GM19239 (cell line): Measurements from ENCODE around the gene RELL1.
"Not testable (repeated sequence)": the region's sequence is repeated elsewhere in the genome, so short reads cannot be mapped to it uniquely, and the experiment has no call there.

Experiments
- DNase-seq: peaks from one replicate; pipeline ENCODE4 v3.0.0; 2011; ENCODE audit warnings: low spot score; ENCODE audit not compliant: insufficient read length
- FAIRE-seq: peaks from 2 replicates; lab custom pipeline; 2011; peaks lifted over from hg19 to GRCh38; lab: Jason Lieb, UNC

RELL1 gene

DNA sequence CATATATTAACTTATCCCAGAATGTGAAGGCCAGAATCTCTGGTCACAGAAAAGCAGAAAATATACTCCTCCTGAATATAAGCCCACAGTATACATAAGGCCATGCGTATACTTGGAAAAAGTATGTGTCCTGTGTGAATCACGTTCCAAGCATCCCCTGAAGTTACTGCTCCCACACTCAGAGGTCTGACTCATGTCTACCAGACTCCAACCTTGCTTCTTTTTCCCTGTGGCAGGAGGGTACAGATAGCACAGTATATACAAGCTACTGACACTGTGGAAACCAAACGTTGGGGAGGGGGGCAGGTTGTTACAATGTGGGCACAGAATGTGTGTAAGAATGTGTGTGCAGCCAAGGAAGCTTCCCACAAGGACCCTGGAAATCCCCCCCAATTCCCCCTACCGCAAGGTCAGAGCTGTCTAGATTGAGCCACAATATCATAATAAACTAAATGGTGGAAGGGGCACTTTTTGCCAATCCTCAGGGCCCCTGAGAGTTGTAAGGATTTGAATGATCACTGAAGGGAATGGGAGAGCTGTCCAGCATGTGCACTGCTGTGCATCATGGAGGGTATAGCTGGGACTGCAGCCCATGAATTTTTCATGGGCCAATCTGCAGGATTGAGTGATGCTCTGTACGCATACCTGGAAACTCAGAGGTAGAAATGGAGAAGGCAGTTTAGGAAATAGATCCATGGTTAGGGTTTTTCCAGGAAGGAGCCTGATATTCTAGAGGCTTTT, 7.4 kb upstream of the RELL1 start:
- FAIRE-seq (no peak), DNase-seq (no peak)

DNA sequence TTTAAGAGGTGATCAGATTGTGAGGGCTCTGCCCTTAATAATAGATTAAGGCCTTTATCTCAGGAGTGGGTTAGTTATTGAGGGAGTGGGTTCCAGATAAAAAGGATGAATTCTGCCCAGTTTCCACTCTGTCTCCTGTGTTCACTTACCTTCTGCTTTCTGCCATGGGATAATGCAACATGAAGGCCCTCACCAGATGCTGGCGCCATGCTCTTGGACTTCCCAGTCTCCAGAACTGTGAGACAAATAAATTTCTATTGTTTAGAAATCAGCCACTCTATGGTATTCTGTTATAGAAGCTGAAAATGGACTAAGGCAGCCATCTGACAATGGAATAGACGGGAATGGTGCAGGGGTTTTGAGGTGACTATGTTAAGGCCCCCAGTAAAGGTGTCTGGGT, 6.9 kb upstream of the RELL1 start:
- FAIRE-seq (no peak), DNase-seq (no peak)

- no peak for DNase-seq
- FAIRE-seq: no peak
Measured at GRCh38 chr4:37690976-37691375, 4.8 kb upstream of the RELL1 start.

DNA sequence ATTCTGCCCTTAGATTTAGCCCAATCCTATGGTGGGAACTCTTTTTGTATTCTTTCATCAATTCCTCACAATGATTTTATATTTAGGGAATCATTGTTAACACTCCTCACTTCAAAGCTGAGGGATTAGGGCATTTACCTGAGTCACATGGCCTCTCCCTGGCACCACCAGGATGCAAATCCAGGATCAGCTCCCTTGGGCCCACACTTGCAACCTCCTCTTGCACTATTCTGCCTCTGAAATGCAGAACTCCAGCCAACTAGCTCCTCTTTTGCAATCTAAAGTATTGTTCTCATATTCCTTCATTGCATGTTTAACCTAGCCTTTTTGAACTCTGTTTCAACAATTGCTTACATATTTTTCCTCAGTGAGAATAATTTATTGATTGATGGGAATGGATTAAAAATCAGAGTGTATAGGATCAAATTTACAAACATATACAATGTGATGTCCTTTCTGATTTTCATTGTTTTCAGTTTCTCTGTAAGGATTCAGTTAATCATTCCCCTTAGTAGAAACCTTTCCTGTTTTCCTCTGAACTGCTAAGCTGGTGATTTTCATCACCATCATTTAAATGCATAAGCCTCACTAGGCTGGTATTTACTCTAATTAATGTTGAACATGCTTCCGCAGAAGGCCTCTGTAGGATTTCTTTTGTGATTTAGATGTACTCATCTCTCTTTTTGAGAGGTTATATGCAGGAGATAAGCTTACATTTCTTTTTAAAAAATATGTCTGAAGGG, 3.3 kb upstream of the RELL1 start:
- DNase-seq (no peak), FAIRE-seq (no peak)

GRCh38 chr4:37687681-37688080, 1.5 kb upstream of the RELL1 start:
- DNase-seq (no peak), FAIRE-seq (no peak)

GRCh38 chr4:37687194-37687562, 1.0 kb upstream of the RELL1 start:
- FAIRE-seq: no peak

GRCh38 chr4:37685823-37686372, 278 bp downstream of the RELL1 start:
- DNase-seq: no peak

More at GRCh38 chr4:37687194-37687562, 1.0 kb upstream of the RELL1 start:
- DNase-seq: no peak

DNA sequence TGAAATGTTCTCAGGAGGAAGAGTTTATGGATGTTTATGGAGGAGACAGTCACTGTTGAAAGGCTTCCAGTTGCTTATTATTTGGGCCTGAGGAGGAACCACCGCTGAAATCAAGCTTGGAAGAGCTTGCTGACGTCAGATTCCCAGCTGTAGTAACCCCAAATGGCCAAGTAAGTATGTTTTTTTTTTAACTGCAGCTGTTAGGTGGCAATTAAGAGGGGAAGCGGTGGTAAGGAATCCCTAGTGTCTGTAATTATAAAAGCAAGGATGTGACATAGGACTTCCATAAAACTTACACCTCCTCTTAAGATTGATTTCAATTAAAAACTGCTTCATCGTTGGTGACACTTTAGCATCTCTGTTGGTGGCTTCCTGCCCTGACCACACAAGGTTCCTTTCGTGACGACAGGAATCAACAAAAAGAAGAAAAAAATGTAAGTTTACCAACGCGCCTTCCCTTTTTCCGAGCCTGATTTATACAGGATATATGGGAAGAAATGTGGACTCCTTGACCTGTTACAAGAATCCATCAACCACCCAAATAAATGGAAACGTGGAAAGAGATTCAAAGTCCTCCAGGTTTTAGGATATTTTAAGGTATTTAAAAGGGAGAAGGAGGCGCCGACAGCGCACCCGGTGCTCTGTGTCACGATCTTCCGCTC, 884 bp downstream of the RELL1 start:
- no peak for DNase-seq

More at GRCh38 chr4:37685823-37686372, 278 bp downstream of the RELL1 start:
- FAIRE-seq: no peak

GRCh38 chr4:37684154-37684553, 2.0 kb downstream of the RELL1 start:
- DNase-seq: no peak
- FAIRE-seq: no peak

More for the DNA sequence above, 884 bp downstream of the RELL1 start:
- peak; percentile 82 for FAIRE-seq

- DNase-seq: no peak
- FAIRE-seq: peak; percentile 93
Measured at GRCh38 chr4:37682701-37683401, 3.3 kb downstream of the RELL1 start.

DNA sequence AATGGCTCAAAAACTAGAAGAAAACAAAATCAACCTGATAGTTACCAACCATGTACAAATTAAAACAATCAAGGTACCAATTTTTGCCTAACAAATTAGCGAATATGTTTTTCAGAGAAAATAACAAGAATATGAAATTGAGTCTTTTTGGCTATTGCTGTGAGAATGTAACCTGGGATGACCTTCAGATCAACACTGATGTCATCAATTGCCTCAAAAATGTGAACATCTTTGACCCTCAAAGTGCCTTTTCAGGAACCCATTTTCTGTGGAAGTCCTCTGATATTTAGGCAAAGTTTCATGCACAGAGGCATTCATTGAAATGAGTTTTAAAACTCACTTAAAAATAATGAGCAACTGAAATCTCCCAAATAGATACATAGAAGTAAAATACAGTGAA, 6.1 kb downstream of the RELL1 start:
- DNase-seq (no peak), FAIRE-seq (no peak)

DNA sequence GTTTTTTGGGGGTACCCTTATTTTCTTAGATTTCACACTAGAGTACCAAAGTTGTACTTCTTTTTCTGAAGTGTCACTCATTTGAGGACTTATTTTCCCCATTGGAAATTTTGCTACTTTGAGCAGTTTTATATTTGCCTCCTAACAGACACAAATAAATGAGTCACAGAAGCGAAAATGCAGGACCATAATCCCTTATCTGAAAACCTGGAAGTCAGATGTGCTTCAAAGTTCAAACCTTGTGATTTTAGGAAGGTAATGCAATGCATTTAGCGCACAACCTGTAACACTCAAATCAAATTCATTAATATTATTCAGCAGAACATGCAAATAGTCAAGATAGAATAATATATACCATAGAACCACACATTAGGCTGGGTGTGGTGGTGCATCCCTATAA, 6.9 kb downstream of the RELL1 start:
- no peak for DNase-seq
- FAIRE-seq: no peak

- DNase-seq: no peak
- FAIRE-seq: no peak
Measured at GRCh38 chr4:37678624-37679023, 7.6 kb downstream of the RELL1 start.

DNA sequence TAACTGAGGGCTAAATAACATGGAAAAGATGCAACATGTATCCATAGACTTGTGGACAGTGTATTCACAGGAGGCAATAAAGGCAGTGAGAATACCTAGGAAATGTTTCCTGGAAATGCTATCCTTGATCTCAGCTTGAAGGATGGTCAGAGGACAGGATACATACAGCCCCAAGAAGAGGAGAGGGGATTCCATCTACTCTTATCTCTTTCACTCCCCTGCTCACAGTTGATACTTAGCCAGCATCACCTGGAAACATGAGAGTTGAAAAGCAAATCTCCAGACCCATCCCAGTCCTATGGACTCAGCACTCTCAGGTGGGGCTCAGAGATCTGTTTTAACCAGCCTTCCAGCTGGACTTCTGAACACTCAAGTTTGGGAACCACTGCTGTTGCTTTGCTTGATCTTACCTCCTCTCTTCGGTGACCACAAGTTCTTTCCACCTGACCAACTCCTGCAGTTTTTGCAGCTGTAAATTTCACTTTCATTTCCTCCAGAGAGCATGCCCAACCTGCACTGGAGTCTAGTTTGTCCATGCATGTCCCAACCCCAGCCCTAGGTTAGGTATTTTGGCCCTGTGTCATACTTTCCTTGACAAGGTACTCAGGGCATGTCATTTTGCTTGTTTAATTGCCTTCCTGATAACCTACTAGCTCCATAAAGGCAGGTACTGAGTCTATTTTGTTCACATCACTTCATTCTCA, 10.4 kb downstream of the RELL1 start:
- peak; percentile 96 for FAIRE-seq

GRCh38 chr4:37674439-37674838, 11.7 kb downstream of the RELL1 start:
- DNase-seq (no peak), FAIRE-seq (no peak)

More for the DNA sequence above, 10.4 kb downstream of the RELL1 start:
- DNase-seq: peak; percentile 50

DNA sequence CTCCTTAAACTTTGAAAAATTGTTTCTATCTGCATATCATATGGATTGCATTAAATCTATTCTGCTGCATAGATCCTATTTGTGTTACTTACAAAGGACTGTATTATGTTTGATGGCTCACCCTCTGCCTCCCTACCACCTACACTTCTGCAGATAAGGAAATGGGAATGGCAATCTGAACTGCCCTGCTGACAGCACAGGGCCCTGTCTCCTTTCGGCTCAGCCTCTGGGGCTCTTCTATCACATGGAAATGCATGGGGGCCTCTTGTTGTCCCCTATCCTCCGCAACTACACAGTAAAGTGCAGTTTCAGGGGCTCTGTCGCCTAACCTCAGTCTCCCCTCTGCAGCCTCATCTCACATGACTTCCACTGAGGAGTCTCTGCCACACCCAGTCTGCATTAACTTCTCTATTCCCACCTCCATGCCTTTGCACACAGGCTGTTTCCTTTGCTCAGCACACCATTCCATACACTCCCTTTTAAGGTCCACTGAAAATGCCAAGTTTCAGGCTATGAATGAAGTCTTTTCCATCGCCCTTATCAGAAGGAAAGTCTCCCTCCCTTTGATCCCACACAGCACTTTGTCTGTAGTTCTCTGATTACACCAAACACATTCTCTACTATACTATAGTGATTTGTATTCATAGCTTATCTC, 12.5 kb downstream of the RELL1 start:
- FAIRE-seq (no peak), DNase-seq (no peak)

DNA sequence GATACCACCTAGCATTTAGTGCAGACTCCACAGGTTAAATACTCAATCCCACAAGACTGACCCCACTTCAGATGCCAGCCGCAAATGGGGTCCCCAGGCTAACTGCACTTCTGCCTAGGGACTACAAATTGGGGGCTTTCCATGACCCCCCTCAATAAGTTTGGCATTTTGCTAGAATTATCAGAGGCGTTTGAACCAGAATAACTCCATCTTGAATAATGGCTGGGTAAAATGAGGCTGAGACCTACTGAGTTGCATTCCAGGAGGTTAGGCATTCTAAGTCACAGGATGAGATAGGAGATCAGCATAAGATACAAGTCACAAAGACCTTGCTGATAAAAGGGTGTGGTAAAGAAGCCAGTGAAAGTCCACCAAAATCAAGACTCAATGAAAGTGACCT, 15.1 kb downstream of the RELL1 start:
- FAIRE-seq (peak; percentile 8), DNase-seq (no peak)

- DNase-seq (no peak), FAIRE-seq (no peak)
Measured at GRCh38 chr4:37670249-37670648, 15.9 kb downstream of the RELL1 start.

- not testable (repeated sequence) for FAIRE-seq, DNase-seq
Measured at GRCh38 chr4:37669124-37669523, 17.1 kb downstream of the RELL1 start.
